Muscle of arm (tissue), 12 donors: ENCODE measurements around the gene TDO2. TPM values are rescaled to one million over a fixed set of nuclear protein-coding genes. Genes with fewer than 3 reads are reported as not detected.

Experiments
- DNase-seq: peaks from one replicate; pipeline ENCODE4 v3.0.0-alpha.2; 2013
- polyA plus RNA-seq, 12 donors: library from polyadenylated mRNA; unstranded; fragments of 120-200 nt; gene quantifications; one replicate each; pipeline ENCODE4 v1.2.1, GENCODE V29; 2013; ENCODE audit not compliant: insufficient read length in 12 of 12

TDO2 gene
- polyA plus RNA-seq, 12 donors = 0.17 to 1.5 (median 0.49) TPM; not detected in 4

DNA sequence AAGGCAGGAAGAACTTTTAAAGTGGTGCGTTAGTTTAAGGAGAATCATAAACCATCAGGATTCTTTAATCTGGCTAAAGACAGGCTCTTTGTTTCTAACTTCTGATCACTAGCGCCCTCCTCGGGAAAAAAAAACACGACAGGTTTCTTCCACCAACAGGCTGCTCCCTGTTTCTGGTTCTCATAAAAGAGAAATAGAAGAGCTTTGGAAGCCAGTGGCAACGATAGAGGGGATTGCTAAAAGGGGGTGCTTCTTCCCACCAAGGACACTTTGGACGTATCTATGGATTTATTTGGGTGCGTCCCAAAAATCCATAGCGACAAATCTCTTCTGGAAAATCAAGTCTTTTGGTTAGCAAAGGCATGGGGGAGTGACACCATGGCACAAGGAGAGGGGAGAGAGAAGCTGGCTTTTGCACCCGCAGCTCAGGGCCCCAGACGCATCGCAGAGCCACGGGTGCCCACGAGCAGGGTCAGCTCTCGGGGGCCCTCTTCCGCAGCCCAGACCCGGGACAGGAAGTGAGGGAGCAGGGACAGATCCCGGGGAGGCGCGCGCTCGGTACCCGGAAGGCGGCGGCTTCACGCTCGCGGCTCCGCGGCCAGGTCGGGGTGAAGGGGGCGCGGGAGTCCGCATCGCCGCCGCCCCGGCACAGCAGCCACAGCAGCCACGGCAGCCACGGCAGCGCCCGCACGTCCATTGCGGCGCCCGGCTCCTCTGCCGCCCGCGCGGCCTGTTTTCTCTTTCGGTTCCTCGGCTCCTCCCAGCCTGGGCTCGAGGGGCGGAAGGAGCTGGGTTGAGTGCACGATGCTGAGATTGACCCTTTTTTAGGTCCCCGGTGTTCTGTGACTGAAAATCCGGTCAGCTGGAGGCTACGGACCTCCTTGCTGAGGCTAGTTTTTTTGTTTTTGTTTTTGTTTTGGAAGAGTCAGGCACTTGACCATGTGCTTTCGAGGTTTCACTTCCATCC, 49.9 kb downstream of the TDO2 start, which contains the start of gene CTSO:
TSS of gene CTSO (minus strand) at position 716 of the 967 bp plus-strand sequence. CDS start at position 697, 19 bp downstream.
- DNase-seq = peak; percentile 91

DNA sequence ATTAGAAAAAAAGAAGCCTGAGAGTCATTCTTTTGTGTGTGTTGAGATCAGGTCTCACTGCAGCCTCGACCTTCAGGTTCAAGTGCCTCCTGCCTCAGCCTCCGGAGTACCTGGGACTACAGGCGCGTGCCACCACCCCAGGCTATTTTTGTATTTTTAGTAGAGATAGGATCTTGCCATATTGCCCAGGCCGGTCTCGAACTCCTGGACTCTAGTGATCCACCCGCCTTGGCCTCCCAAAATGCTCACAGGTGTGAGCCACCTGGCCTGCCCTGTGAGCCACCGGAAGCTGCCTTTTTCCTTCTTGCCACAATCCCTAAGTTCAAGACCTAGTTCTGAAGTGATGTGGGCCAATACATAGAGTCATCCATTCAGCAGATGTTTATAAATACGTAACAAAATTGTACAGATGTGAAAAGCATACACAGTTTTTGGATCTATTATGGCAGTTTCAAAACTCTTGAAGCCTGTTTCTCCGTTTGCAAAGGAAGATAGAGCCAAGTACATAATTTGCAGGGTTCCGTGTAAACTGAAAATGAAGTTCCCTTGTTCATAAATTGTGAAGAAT, 50.7 kb downstream of the TDO2 start:
- no peak for DNase-seq

DNA sequence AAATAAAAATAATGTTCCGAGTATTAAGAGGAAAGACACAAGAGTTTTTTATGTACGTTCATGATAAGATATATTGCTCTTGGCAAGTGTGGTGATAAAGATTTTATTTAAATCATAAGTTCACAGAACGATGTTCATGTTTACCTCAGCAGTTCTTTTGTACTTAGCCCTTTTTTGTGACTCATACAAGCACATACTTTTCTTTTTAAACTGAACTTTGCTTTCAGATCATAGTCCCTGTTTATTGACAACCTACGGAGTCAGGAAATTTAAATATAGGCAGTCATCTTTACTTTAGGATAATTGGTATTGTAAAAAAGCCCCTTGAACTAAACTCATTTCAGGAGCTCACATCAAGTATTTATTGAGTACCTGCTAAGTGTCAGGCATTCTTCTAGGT, 51.4 kb downstream of the TDO2 start:
- DNase-seq = no peak

DNA sequence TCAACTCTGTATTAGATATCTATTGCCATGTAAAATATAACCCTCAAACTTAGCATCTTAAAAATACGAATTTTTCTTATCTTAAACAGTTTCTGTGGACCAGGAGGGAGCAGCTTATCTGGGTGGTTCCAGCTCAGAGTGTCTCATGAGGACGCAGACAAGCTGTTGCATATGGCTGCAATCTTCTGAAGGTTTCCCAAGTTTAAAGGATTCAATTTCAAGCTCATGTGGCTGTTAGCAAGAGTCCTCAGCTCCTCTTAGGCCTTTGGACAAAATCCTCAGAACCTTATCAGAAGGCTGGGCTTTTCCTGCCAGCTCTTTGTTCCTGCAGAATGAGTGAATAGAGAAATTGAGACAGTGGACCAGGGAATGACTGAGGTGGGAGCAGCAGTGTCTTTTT, 53.0 kb downstream of the TDO2 start:
- no peak for DNase-seq

DNA sequence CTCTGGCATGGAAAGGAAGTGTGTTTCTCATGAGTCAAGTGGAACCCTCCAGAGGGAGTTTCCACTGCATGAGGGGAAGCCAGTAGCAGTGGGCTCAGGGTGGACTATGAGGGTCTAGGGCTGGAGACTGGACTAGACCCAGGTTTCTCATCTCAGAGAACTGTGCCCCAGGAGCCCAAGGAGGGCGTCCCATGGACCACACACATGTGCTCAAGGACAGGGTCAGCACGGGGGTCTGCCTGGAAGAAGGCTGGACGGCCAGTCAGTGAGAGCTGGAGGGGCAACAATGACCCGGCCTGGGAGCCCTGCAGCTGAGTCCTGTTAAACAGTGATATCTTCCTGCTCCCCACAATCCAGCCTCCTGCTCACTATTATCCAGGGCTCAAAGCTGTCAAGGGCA, 55.9 kb downstream of the TDO2 start:
- DNase-seq = no peak

DNA sequence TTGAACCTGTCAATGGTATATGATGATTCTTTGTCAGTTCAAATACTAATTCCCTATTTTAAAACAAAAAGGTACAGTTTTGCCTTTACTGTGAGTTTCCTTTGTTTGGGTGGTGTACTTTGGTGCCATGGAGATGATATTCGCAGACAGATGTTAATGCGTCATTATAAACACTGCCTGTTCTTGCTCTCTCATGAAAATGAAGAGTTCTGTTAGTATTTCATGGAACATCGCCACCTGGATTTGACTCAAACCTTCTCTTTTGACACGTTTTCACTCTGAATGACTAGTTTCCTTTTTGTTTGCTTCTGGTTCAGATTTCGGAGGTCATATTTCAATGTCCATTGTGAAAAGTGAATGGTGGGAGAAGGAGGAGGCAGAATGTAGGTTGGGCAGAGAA, 57.0 kb downstream of the TDO2 start:
- DNase-seq = no peak

DNA sequence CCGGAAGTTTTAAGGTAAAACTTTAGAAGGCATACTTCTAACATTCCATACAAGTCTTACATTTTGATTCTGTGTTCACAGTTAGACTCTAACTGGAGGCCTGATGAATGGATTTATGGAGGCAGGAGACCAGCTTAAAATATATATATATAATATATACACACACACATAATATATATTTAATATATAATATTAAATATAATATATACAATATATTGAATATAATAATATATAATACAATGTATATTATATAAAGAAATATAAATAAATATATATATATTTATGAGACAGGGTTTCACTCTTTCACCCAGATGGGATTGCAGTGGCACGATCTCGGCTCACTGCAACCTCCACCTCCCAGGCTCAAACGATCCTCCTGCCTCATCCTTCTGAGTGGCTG, 58.1 kb downstream of the TDO2 start:
- DNase-seq = no peak

DNA sequence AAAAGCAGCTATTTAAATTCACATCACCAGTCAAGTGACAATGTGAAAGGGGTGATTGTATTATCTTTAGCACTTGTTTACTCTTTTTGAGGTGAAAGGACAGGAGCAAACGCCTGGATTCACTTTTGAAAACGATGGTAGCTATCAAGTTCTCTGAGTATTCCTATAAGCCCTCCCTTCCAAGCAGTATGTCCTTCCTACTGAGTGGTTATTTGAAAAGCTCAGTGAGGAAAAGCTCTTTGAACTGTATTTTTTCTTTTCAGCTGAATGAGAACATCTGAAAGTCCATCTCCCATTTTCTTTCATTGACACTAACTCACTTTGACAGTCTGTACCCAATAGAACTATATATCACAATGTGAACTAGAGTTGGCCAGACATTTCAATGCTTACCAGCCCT, 59.3 kb downstream of the TDO2 start:
- no peak for DNase-seq

DNA sequence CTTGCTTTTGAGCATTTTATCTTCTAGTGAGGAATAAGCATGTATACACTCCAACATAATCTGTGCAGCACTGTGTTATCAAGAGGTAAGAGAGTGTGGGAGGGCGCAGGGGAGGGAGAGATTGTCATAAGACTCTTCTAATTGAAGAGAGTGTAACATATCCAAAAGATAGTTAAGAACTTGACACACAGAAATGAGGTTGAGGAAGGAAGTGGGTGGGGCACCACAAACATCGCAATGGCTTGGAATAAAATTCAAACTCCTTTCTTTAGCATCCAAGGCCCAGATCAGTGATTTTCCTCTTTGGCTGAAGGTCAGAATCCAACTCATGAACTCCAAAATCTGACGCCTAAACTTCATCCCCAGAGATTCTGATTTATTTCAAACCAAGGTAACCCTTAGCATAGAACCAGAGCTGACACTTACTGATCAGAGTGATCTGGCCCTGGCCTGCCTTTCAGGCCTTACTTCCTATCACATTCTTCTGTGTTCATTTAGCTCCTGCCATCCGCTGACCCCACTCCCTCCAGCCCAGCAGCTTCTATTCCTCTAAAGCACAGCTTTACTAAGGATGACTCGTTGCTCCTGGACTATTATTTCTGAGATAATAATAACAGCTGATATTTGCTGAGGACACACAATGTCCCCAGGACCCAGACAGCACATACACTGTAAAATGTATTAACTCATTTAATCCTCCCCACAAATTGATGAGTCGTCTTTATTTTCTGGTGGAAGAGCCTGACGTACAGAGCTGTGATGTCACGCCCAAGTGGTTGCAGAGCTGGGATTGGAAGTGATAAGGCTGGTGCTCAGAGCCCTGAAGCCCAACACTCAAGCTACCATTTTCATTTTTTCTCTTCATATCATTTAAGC, 60.8 kb downstream of the TDO2 start:
- DNase-seq = no peak

DNA sequence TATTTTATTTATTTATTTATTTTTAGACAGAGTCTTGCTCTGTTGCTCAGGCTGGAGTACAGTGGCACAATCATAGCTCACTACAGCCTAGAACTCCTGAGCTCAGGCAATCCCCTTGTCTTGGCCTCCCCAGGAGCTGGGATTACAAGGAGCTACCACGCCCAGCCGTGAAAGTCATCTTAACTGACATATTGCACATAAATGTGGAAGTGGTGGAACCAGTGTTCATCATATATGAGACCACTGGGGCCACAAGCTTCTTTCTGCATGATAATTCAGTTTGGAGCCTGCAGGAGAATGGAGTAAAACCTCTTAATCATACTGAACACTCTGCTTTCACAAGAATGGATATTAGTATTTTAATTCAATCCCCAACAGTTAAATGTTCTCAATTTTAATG, 62.7 kb downstream of the TDO2 start:
- DNase-seq = no peak

DNA sequence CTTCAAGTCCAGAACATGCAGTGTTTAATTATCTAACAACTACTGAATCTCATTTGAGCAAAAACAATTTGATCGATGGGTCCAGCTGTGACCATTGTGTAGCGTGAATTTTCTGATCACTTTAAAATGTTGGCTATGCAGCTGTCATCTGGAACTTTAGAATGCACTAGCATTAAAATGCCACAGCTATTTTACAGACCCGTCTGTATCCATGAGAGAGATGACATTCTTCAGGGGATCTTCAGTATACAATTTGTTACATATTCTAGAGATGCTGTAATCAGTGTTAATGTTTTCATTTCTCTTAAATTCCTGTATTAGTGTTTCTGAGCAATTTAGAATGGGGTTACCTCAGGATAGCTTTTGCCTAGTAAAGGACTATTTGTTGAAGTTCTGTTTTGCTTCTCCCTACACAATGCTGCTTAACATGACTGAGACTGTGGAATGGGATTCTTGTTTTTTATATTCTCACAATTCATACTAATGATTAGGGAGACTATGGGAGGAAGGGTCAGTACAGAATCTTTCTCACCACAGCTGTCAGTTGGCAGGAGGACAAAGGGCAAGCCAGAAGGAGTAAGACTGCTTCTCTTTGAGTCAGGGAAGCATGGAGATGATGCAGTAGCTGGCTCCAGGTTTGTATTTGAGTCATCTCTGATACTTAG, 63.4 kb downstream of the TDO2 start:
- DNase-seq = no peak

Other genes starting within 250 kb of the TDO2 start
- gene GUCY1A1, start 236.8 kb upstream of the TDO2 start, polyA plus RNA-seq = 10 to 100 TPM in 11 of 12 donors, not detected in 1; 12.9 to 28.7 (median 15.6) TPM
- 10 to 100 TPM in 11 of 12 donors, not detected in 1; 17.7 to 28.0 (median 22.2) TPM for gene GUCY1B1, start 144.7 kb upstream of the TDO2 start, polyA plus RNA-seq
- under 1 TPM in 1 of 12 donors, not detected in 11; 0.17 TPM for gene ASIC5, start 37.4 kb upstream of the TDO2 start, polyA plus RNA-seq
- gene CTSO, start 50.2 kb downstream of the TDO2 start, polyA plus RNA-seq = 10 to 100 TPM in 11 of 12 donors, not detected in 1; 24.8 to 43.4 (median 33.9) TPM